GM18951 (cell line): Measurements from ENCODE around the gene DSTYK.

ENCODE experiments used
- POLR2A ChIP-seq: IDR thresholded peaks from 4 replicates; pipeline ENCODE4 v1.6.1; 2011; ENCODE audit warnings: mild to moderate bottlenecking; ENCODE audit not compliant: insufficient read length, insufficient read depth; ENCODE audit errors: extremely low read depth
- in situ Hi-C: fragments of 300-500 bp; cut with MboI; formaldehyde crosslinking; loops from one replicate; pipeline ENCODE4 v1.12.0; 2022; ENCODE audit warnings: low sequenced_read_pairs, mixed read lengths, inconsistent platforms; ENCODE audit not compliant: unreplicated experiment

DSTYK gene

GRCh38 chr1:205133287-205133686 is 78.2 kb downstream of the DSTYK start:
- no peak for TF ChIP-seq POLR2A
- in situ Hi-C loops: no loop called here

- no peak for TF ChIP-seq POLR2A
- in situ Hi-C loops: no loop called here
These were observed 82.0 kb downstream of the DSTYK start for GRCh38 chr1:205129447-205130029.

- no peak for TF ChIP-seq POLR2A
- in situ Hi-C loops: no loop called here
These were observed 83.5 kb downstream of the DSTYK start for GRCh38 chr1:205128050-205128449.

GRCh38 chr1:205127646-205128045 is 83.9 kb downstream of the DSTYK start:
- no peak for TF ChIP-seq POLR2A
- in situ Hi-C loops: no loop called here

- in situ Hi-C loops: no loop called here
- TF ChIP-seq POLR2A: no peak
These were observed 86.8 kb downstream of the DSTYK start for GRCh38 chr1:205124726-205125125.

GRCh38 chr1:205122489-205122882 is 89.0 kb downstream of the DSTYK start:
- TF ChIP-seq POLR2A: no peak
- in situ Hi-C loops: no loop called here

GRCh38 chr1:205121660-205122488 is 89.6 kb downstream of the DSTYK start, which contains the start of gene RBBP5:
TSS of gene RBBP5 (minus strand) at chr1:205121978. CDS start at chr1:205121873, 105 bp downstream.
- in situ Hi-C loops: no loop called here
- TF ChIP-seq POLR2A: peak; percentile 93

- in situ Hi-C loops: no loop called here
These were observed 92.8 kb downstream of the DSTYK start for GRCh38 chr1:205118752-205119151.

GRCh38 chr1:205111354-205111753 is 100.1 kb downstream of the DSTYK start:
- in situ Hi-C loops: no loop called here

More at GRCh38 chr1:205118752-205119151, 92.8 kb downstream of the DSTYK start:
- TF ChIP-seq POLR2A: no peak

GRCh38 chr1:205109711-205110110 is 101.8 kb downstream of the DSTYK start:
- in situ Hi-C loops: no loop called here
- TF ChIP-seq POLR2A: no peak

More at GRCh38 chr1:205111354-205111753, 100.1 kb downstream of the DSTYK start:
- no peak for TF ChIP-seq POLR2A

- no peak for TF ChIP-seq POLR2A
- in situ Hi-C loops: no loop called here
These were observed 102.2 kb downstream of the DSTYK start for GRCh38 chr1:205109269-205109668.

- in situ Hi-C loops: no loop called here
- no peak for TF ChIP-seq POLR2A
These were observed 103.0 kb downstream of the DSTYK start for GRCh38 chr1:205108464-205108863.

GRCh38 chr1:205107327-205107726 is 104.2 kb downstream of the DSTYK start:
- no peak for TF ChIP-seq POLR2A
- in situ Hi-C loops: no loop called here

GRCh38 chr1:205102404-205102803 is 109.1 kb downstream of the DSTYK start:
- in situ Hi-C loops: no loop called here
- no peak for TF ChIP-seq POLR2A

GRCh38 chr1:205098242-205098641 is 113.3 kb downstream of the DSTYK start:
- no peak for TF ChIP-seq POLR2A
- in situ Hi-C loops: no loop called here
